Motor neuron (in vitro differentiated cells): ENCODE data around the gene NFKBIA. TPM values are rescaled to one million over a fixed set of nuclear protein-coding genes. Genes with fewer than 3 reads are reported as not detected.

ENCODE experiments used
- ATAC-seq, 8 experiments: fragments of 200-7000 bp; cut with Tn5 transposase; replicated peaks in 6 of 8; 2 replicates each; pipeline ENCODE4 v1.8.0; 2021; ENCODE audit warnings: mild to moderate bottlenecking in 8 of 8, moderate library complexity in 8 of 8
- H3K27ac ChIP-seq, 2 donors: fragments of 250-450 bp; sonication (Bioruptor Pico); 2 replicates each; pipeline ENCODE4 v1.9.0; 2021; ENCODE audit warnings: antibody characterized with exemption in 2 of 2, mild to moderate bottlenecking in 2 of 2, moderate library complexity in 1 of 2
- H3K4me1 ChIP-seq, 2 donors: fragments of 250-450 bp; sonication (Bioruptor Pico); replicated peaks in 1 of 2; 2 replicates each; pipeline ENCODE4 v1.6.1; 2021; ENCODE audit warnings: antibody characterized with exemption in 2 of 2, mild to moderate bottlenecking in 2 of 2, moderate library complexity in 1 of 2
- H3K4me3 ChIP-seq, 5 donors: fragments of 250-450 bp; sonication (Bioruptor Pico); 2 replicates each; pipeline ENCODE4 v1.9.0; 2021; ENCODE audit warnings: antibody characterized with exemption in 5 of 5, mild to moderate bottlenecking in 5 of 5, moderate library complexity in 4 of 5
- WGBS, 10 experiments: fragments of 450-650 bp; shearing (Covaris generic); methylation state at CpG; one replicate each; pipeline ENCODE4 v1.0.0; 2022; 5-methylcytosine and 5-hydroxymethylcytosine counted together
- in situ Hi-C, 9 experiments: fragments of 400-800 bp; cut with MboI; loops; one replicate each; pipeline ENCODE4 v1.15.0; 2021; ENCODE audit warnings: low sequenced_read_pairs in 9 of 9, low pct_unique_long_range_greater_than_20kb in 2 of 9; ENCODE audit not compliant: unreplicated experiment in 9 of 9
- total RNA-seq, 8 experiments: library from RNA; unstranded; fragments of 300-600 nt; gene quantifications; 2 replicates each; pipeline versions ENCODE4 v1.2.3 to v1.2.4, GENCODE V29; 2022

The NFKBIA gene
- total RNA-seq, 8 experiments from 2014 or later, result 19.6 to 157 (median 36.2) TPM

DNA sequence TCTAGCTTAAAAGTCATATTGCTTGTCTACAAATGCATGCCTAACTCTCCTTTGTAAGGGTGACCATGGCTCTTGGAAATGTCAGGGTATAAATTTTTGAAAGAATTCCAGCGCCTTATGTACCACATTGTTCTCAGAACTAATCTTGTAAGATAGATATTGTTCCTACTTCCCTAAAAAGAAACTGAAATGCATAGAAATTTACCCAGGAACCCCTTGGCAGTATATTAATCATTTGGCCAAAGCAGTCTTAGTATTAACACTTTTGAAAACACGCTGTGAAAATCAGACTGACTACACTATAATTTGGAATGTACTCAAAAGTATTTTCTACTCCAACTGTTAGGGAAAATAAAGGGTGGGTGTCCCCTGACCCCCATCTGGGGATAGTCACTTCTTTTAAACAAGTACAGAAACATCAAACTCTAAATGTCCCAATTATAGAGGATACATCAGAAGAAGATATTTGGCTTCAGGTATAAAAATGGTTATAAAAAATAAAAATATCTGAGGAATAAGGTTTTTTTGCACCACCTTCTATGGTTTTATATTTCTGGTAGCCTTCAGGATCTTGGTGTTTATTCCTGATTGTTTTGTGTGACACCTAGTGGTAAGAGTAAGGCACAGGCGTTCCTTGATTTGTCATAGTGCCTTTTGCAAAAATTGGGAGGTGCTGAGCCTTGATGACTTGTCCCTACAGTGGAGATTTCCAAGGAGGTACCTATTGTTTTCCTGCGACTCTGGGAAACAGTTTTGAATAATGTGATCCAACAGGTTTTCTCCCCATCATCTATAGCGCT, 2.2 kb upstream of the NFKBIA start:
- peaks cover 11 to 15% of the 10 kb centered on the region in 2 donors for H3K4me1 ChIP-seq
- H3K4me3 ChIP-seq, result no peak overlapping the region
- peak in 2 of 8 experiments; percentile 1 to 3 for ATAC-seq
- 0 to 71% (median 21%) methylated on average over 1 to 5 of the region's 5 CpGs; no CpG with 5 or more reads in 1 of the 10 experiments for WGBS, 10 experiments
- in situ Hi-C loops, result loop anchor here in 7 of 9 experiments (25.0 kb wide), 4 partner anchors 194 to 744 kb away; no protein-coding TSS in a partner anchor
- H3K27ac ChIP-seq, result no peak overlapping the region

GRCh38 chr14:35406090-35406489, 1.5 kb upstream of the NFKBIA start:
- in situ Hi-C loops, result loop anchor here in 7 of 9 experiments (25.0 kb wide), 4 partner anchors 194 to 744 kb away; no protein-coding TSS in a partner anchor
- ATAC-seq, result no peak
- Histone ChIP-seq H3K27ac (no peak overlapping the region), H3K4me3 (no peak overlapping the region), H3K4me1 (peaks cover 11 to 15% of the 10 kb centered on the region in 2 donors)
- 31 to 100% (median 81%) methylated on average over 1 to 2 of the region's 2 CpGs; no CpG with 5 or more reads in 2 of the 10 experiments for WGBS, 10 experiments

- H3K4me1 ChIP-seq, result peaks cover 11 to 15% of the 10 kb centered on the region in 2 donors
- WGBS, 10 experiments, result 13 to 70% (median 50%) methylated on average over 3 to 11 of the region's 14 CpGs; no CpG with 5 or more reads in 3 of the 10 experiments
- H3K4me3 ChIP-seq, result peak overlapping the region; percentile 67 to 96 (median 89)
- peak overlapping the region; percentile 95 to 96 for H3K27ac ChIP-seq
- in situ Hi-C loops, result loop anchor here in 7 of 9 experiments (25.0 kb wide), 4 partner anchors 193 to 743 kb away; no protein-coding TSS in a partner anchor
- ATAC-seq, result no peak
Observed at GRCh38 chr14:35405304-35405996, 901 bp upstream of the NFKBIA start.

GRCh38 chr14:35403603-35404448, 723 bp downstream of the NFKBIA start:
- Histone ChIP-seq H3K27ac (peak overlapping the region; percentile 95 to 96), H3K4me3 (peak overlapping the region; percentile 67 to 96 (median 89)), H3K4me1 (peaks cover 11 to 15% of the 10 kb centered on the region in 2 donors)
- WGBS, 10 experiments, result 0 to 40% (median 23%) methylated on average over 1 to 7 of the region's 81 CpGs; no CpG with 5 or more reads in 6 of the 10 experiments
- in situ Hi-C loops, result loop anchor here in 7 of 9 experiments (25.0 kb wide), 4 partner anchors 192 to 742 kb away; no protein-coding TSS in a partner anchor
- peak; percentile 49 to 80 (median 78) for ATAC-seq

DNA sequence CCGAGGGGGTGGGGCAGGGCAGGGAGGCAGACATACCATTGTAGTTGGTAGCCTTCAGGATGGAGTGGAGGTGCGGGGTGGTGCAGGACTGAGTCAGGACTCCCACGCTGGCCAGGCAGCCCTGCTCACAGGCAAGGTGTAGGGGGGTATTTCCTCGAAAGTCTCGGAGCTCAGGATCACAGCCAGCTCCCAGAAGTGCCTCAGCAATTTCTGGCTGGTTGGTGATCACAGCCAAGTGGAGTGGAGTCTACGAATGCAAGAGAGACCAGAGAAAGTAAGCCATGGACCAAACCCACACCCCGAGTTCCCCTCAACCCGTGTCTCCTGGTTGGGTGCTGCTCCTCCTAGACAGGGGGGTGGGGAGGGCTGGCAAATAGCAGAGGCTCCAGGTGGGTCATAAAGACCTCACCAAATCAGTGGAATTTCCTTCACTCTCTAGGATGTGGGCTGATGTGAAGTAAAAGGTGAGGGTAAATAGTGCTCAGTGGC, 1.4 kb downstream of the NFKBIA start:
- WGBS, 10 experiments, result 0 to 100% (median 83%) methylated on average over 1 to 4 of the region's 8 CpGs; no CpG with 5 or more reads in 3 of the 10 experiments
- in situ Hi-C loops, result loop anchor here in 7 of 9 experiments (25.0 kb wide), 4 partner anchors 191 to 741 kb away; no protein-coding TSS in a partner anchor
- Histone ChIP-seq H3K27ac (peak overlapping the region; percentile 41 to 95), H3K4me3 (peak overlapping the region; percentile 67 to 96 (median 89)), H3K4me1 (peaks cover 11 to 17% of the 10 kb centered on the region in 2 donors)
- ATAC-seq, result no peak

DNA sequence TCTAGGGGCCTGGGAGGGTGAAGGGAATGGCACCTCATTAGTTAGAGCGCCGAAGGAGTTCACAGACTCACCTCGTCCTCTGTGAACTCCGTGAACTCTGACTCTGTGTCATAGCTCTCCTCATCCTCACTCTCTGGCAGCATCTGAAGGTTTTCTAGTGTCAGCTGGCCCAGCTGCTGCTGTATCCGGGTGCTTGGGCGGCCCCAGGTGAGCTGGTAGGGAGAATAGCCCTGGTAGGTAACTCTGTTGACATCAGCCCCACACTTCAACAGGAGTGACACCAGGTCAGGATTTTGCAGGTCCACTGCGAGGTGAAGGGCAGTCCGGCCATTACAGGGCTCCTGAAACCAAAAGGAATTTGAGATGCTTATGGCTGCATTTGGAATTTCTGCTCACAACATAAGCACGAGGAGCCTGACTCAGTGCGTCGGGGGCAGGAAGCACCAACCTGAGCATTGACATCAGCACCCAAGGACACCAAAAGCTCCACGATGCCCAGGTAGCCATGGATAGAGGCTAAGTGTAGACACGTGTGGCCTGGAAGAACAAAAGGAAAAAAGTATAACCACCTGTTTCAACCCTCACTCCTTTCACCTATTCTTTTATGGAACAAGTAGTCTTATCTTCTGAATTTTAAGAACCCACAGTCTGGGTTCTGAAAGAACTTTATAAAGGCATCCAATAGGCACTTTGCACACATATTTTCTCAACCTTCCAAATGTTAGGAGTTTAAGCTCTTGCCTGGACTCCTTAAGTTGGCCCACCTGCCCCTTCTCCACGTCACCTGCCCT, 2.0 kb downstream of the NFKBIA start:
- 20 to 100% (median 93%) methylated on average over 1 to 10 of the region's 14 CpGs; no CpG with 5 or more reads in 3 of the 10 experiments for WGBS, 10 experiments
- H3K27ac ChIP-seq, result no peak overlapping the region
- ATAC-seq, result no peak
- H3K4me1 ChIP-seq, result peaks cover 11 to 19% of the 10 kb centered on the region in 2 donors
- in situ Hi-C loops, result loop anchor here in 7 of 9 experiments (25.0 kb wide), 4 partner anchors 190 to 740 kb away; no protein-coding TSS in a partner anchor
- no peak overlapping the region for H3K4me3 ChIP-seq

DNA sequence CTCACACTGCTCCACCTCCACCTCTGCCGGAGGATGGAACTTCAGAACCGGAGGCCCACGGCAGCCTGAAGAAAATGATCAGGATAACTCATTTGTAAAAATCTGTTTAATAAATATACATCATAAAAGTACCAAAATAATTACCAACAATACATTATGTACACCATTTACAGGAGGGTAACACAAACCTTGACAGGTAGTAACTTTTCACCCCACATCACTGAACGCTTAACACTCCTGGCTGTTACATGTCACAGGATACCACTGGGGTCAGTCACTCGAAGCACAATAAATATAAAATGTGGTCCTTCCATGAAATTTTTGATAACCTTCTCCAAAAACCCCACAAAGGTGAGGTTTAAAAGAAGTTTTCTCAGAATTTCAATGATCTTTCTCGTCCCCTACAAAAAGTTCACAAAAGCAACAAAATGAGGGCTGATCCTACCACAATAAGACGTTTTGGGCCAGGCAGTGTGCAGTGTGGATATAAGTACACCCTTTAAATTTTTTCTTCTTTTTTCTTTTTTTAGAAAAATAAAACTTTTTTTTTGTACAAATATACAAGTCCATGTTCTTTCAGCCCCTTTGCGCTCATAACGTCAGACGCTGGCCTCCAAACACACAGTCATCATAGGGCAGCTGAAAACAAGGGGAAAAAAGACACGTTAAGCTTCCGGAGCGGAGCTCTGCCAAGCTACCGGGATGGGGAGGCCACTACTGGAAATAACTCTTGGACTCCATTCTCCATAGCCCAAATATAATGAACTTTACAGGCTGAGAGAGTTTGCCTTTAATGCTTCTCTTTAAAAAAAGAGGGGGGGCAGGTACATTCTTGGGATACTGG, 2.9 kb downstream of the NFKBIA start:
- no peak overlapping the region for H3K4me3 ChIP-seq
- no peak overlapping the region for H3K27ac ChIP-seq
- no peak for ATAC-seq
- H3K4me1 ChIP-seq, result peaks cover 9 to 19% of the 10 kb centered on the region in 2 donors
- in situ Hi-C loops, result loop anchor here in 7 of 9 experiments (25.0 kb wide), 4 partner anchors 189 to 739 kb away; no protein-coding TSS in a partner anchor
- 58 to 96% (median 88%) methylated on average over 2 to 14 of the region's 14 CpGs for WGBS, 10 experiments

- H3K27ac ChIP-seq, result no peak overlapping the region
- no peak for ATAC-seq
- in situ Hi-C loops, result loop anchor here in 7 of 9 experiments (25.0 kb wide), 4 partner anchors 189 to 739 kb away; no protein-coding TSS in a partner anchor
Observed at GRCh38 chr14:35400648-35401421, 3.7 kb downstream of the NFKBIA start.

GRCh38 chr14:35399083-35399937, 5.2 kb downstream of the NFKBIA start:
- no peak overlapping the region for H3K27ac ChIP-seq
- H3K4me1 ChIP-seq, result peaks cover 7 to 12% of the 10 kb centered on the region in 2 donors
- in situ Hi-C loops, result no loop called here
- no peak overlapping the region for H3K4me3 ChIP-seq
- WGBS, 10 experiments, result 40 to 100% (median 93%) methylated on average over 1 to 9 of the region's 15 CpGs; no CpG with 5 or more reads in 1 of the 10 experiments
- ATAC-seq, result peak in 1 of 8 experiments; percentile 2

More at GRCh38 chr14:35400648-35401421, 3.7 kb downstream of the NFKBIA start:
- 66 to 93% (median 81%) methylated on average over 4 to 10 of the region's 10 CpGs; no CpG with 5 or more reads in 3 of the 10 experiments for WGBS, 10 experiments
- Histone ChIP-seq H3K4me1 (peaks cover 7 to 17% of the 10 kb centered on the region in 2 donors), H3K4me3 (no peak overlapping the region)
